Stimulated activated CD8-positive, alpha-beta memory T cell treated with anti-CD3 and anti-CD28 coated beads, Interleukin-12 subunit alpha, Interleukin-12 subunit beta, amount 100 ng/mL, for 4 hours (primary cell): Measurements from ENCODE around the gene SGSH.

ENCODE experiments used
- DNase-seq: peaks from one replicate; pipeline ENCODE4 v3.0.0-alpha.2; 2020; ENCODE audit warnings: low read depth

Gene SGSH

GRCh38 chr17:80183581-80184422 is 36.3 kb downstream of the SGSH start:
- DNase-seq, result no peak

- no peak for DNase-seq
Measured at GRCh38 chr17:80182845-80183223, 37.3 kb downstream of the SGSH start.

- no peak for DNase-seq
Measured at GRCh38 chr17:80182118-80182844, 37.9 kb downstream of the SGSH start.

GRCh38 chr17:80181431-80181830 is 38.7 kb downstream of the SGSH start:
- no peak for DNase-seq

GRCh38 chr17:80180192-80180591 is 39.9 kb downstream of the SGSH start:
- no peak for DNase-seq

- no peak for DNase-seq
Measured at GRCh38 chr17:80177986-80178595, 42.0 kb downstream of the SGSH start.

GRCh38 chr17:80176757-80177156 is 43.4 kb downstream of the SGSH start:
- DNase-seq, result no peak

- DNase-seq, result no peak
Measured at GRCh38 chr17:80173916-80174315, 46.2 kb downstream of the SGSH start.

GRCh38 chr17:80173126-80173525 is 47.0 kb downstream of the SGSH start:
- no peak for DNase-seq

GRCh38 chr17:80171681-80172080 is 48.5 kb downstream of the SGSH start:
- DNase-seq, result no peak

- DNase-seq, result no peak
Measured at GRCh38 chr17:80169784-80170500, 50.2 kb downstream of the SGSH start, which contains the start of gene CARD14. Gene CARD14 (plus strand): TSS chr17:80170030. CDS start chr17:80181439, 11,409 bp downstream.

- no peak for DNase-seq
Measured at GRCh38 chr17:80169107-80169506, 51.0 kb downstream of the SGSH start.

- DNase-seq, result no peak
Measured at GRCh38 chr17:80168371-80168770, 51.8 kb downstream of the SGSH start.

GRCh38 chr17:80166446-80166845 is 53.7 kb downstream of the SGSH start:
- DNase-seq, result no peak

GRCh38 chr17:80164185-80164584 is 55.9 kb downstream of the SGSH start:
- DNase-seq, result no peak

- no peak for DNase-seq
Measured at GRCh38 chr17:80163336-80163735, 56.8 kb downstream of the SGSH start.

GRCh38 chr17:80160536-80160935 is 59.6 kb downstream of the SGSH start:
- DNase-seq, result no peak
